GM12873 (cell line): ENCODE measurements around the gene LAMTOR4.
A peak's percentile ranks its signal among the peaks of the same experiment; 100 is the strongest.

Experiments
- TF ChIP-seq, protein P1 (sequence below): IDR thresholded peaks from 2 replicates; pipeline ENCODE4 v1.5.1; 2012; ENCODE audit warnings: low read depth, mild to moderate bottlenecking, moderate library complexity, low read length, control low read depth; ENCODE audit not compliant: insufficient read depth; ENCODE audit errors: missing control alignments

The LAMTOR4 gene

DNA sequence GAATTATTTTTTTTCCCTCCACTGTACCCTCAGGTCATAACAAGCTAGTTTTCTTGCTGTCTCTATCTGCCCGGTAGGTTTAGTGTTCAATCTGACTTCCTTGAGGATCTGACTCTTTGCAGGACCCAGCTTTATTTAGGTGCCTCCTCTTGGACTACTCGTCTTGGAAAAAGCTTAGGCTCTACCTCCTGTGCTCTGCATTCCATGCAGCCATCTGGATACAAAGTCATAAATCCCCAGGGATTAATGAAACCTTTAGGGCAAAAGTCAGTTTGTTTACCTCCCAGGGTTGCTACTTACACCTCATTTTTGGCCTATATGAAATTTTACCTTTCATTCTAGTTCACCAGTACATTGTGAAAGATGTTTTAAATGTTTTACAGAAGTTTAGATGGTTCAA lies 37.0 kb downstream of the LAMTOR4 start:
- TF ChIP-seq, protein P1, sequence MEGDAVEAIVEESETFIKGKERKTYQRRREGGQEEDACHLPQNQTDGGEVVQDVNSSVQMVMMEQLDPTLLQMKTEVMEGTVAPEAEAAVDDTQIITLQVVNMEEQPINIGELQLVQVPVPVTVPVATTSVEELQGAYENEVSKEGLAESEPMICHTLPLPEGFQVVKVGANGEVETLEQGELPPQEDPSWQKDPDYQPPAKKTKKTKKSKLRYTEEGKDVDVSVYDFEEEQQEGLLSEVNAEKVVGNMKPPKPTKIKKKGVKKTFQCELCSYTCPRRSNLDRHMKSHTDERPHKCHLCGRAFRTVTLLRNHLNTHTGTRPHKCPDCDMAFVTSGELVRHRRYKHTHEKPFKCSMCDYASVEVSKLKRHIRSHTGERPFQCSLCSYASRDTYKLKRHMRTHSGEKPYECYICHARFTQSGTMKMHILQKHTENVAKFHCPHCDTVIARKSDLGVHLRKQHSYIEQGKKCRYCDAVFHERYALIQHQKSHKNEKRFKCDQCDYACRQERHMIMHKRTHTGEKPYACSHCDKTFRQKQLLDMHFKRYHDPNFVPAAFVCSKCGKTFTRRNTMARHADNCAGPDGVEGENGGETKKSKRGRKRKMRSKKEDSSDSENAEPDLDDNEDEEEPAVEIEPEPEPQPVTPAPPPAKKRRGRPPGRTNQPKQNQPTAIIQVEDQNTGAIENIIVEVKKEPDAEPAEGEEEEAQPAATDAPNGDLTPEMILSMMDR, result no peak

GRCh38 chr7:100189061-100189460 lies 40.3 kb downstream of the LAMTOR4 start:
- TF ChIP-seq, protein P1, result peak; percentile 38

GRCh38 chr7:100190048-100190711 lies 41.5 kb downstream of the LAMTOR4 start:
- TF ChIP-seq, protein P1, result peak; percentile 58

DNA sequence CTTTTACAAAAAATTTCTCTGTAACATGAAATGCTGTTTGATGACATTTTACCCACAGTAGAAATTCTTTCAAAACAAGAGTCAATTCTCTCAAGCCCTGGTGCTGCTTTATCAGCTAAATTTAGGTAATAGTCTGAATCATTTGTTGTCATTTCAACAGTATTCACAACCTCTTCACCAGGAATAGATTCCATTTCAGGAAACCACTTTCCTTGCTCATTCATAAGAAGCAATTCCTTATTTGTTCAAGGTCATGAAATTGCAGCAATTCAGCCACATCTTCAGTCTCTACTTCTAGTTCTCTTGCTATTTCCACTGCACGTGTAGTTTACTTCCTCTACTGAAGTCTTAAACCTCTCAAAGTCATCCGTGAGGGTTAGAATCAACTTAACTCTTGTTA lies 43.1 kb downstream of the LAMTOR4 start:
- TF ChIP-seq, protein P1, result no peak

- TF ChIP-seq, protein P1, result no peak
Observed at GRCh38 chr7:100192969-100193368, 44.3 kb downstream of the LAMTOR4 start.

- TF ChIP-seq, protein P1, result no peak
Observed at GRCh38 chr7:100195222-100195621, 46.5 kb downstream of the LAMTOR4 start.

DNA sequence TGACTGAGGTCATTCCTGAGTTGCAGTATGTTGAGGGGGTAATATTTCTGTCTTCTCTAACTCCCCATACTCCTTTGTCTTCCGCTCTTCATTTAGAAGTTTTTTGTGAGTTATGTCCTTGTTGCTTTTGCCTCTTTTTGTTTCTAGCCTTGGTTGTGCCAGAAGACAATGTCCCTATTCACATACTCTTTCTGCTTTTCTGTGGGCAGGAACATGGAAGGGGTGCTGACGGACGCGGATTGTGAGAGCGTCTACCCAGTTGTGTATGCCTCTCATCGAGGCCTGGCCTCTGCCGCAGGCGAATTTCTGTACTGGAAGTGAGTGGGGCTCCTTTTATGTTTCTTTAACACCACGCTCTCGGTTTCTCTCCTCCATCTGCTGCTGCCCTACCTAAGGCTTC lies 49.5 kb downstream of the LAMTOR4 start:
- TF ChIP-seq, protein P1, result no peak

DNA sequence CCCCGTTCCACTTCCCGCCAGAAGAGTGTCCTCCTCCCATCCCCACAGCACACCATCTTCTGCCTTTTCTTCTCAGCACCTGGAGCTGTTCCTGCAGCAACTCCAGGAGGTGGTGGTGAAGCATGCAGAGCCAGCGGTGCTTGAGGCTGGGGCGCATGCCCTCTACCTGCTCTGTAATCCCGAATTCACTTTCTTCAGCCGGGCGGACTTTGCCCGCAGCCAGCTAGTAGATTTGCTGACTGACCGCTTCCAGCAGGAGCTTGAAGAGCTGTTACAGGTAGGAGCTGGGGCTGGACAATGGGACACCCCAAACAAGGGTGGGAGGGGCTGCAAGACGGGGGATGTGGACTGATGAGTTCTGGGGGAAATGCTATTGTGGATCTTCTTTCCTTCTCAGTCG lies 52.0 kb downstream of the LAMTOR4 start:
- TF ChIP-seq, protein P1, result no peak
